ENCODE results near the gene CSRNP2. TPM values are rescaled to one million over a fixed set of nuclear protein-coding genes. Genes with fewer than 3 reads are reported as not detected.
"Not testable (repeated sequence)": the region's sequence is repeated elsewhere in the genome, so short reads cannot be mapped to it uniquely, and the experiment has no call there.

CSRNP2 gene
- total RNA-seq, 1 donor from 2014 or later: 40.0 TPM

- DNase-seq (ENCODE audit: low read depth): peak; percentile 64
These were observed 55.1 kb downstream of the CSRNP2 start for GRCh38 chr12:51028126-51028812.

DNA sequence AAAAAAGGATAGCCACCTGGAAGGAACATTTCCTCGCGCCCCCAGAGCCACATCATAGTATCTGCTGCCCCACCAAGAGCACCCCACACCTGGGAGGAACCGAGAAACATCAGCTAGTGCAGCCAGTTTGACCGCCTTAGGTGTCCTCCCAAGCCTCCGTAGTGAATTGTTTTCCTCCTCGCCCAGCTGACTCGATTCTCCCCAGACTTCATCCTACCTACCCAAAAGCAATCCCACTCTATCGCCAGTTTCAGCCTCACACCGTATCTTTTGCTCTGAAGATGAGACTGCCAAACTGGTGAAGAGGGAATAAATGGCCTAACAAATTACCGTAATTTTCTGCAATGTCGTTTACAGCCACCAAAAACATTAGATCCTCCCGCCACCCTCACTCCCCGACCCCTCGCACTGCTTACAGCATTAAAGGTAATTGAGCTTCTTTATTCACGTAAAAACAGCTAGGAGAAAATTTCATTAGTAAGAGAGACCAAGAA, 56.0 kb downstream of the CSRNP2 start:
- DNase-seq (ENCODE audit: low read depth): no peak

GRCh38 chr12:51025836-51026638, 57.4 kb downstream of the CSRNP2 start, which contains the start of gene SLC11A2:
TSS of gene SLC11A2 (minus strand) at chr12:51026384. CDS start at chr12:51010728, 15,656 bp downstream.
- peak; percentile 95 for DNase-seq (ENCODE audit: low read depth)

DNA sequence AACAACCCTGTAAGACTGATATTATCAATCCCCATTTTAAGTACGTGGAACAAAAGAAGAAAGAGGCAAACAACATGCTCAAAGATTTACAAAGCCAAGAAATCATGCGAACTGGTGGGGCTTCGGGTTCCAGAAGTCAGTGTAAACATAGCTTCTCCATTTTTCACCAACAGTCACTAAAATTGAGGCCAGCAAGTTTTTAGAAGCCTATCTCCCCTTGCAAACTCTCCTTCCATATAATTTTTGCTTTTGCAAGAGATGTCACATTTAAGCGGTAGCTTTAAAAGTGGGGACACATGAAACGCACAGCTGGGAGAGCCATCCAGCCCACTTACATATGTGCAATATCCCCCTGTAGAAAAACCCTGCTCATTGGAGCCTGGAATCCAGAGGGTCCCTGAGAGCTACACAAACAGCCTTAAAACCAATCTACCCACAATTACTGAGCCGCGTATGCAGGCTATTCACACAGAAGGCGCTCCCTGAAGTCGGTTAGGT, 58.0 kb downstream of the CSRNP2 start:
- no peak for DNase-seq (ENCODE audit: low read depth)

GRCh38 chr12:51023625-51024382, 59.6 kb downstream of the CSRNP2 start:
- no peak for DNase-seq (ENCODE audit: low read depth)

GRCh38 chr12:51021694-51022093, 61.7 kb downstream of the CSRNP2 start:
- DNase-seq (ENCODE audit: low read depth): no peak

- no peak for DNase-seq (ENCODE audit: low read depth)
These were observed 62.8 kb downstream of the CSRNP2 start for GRCh38 chr12:51020448-51021182.

DNA sequence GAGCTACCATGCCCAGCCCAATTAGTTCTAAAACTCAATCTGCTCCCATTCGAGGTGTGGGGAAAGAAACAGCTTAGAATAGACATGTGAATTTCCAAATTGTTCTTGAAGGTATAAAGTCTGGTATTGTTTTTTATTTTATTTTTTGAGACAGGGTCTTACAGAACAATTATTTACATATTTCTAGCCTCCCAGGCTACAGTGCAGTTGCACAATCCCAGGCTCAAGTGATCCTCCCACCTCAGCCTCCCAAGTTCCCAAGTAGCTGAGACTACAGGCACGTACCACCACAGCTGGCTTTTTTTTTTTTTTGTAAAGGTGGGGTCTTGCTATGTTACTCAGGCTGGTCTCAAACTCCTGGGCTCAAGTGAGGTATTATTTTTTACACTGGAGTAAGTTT, 63.5 kb downstream of the CSRNP2 start:
- no peak for DNase-seq (ENCODE audit: low read depth)

DNA sequence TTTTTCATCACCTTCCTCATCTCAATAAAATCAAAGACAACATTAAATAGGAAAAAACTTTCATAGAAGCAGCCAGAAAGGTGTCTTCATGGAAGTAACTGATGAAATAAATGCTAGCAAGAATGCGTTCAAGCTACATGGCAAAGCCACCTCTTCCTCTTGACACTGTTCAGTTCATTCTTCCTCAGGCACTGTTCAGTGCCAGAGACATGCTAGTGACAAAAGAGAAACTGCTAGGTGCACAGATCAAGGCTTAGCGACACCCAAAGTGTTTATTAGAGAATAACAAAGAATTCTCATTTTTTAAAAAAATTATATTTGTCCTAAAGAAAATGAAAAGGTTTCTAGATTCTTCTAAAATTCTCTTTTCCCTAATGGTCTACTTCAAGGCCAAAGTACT, 64.4 kb downstream of the CSRNP2 start:
- no peak for DNase-seq (ENCODE audit: low read depth)

DNA sequence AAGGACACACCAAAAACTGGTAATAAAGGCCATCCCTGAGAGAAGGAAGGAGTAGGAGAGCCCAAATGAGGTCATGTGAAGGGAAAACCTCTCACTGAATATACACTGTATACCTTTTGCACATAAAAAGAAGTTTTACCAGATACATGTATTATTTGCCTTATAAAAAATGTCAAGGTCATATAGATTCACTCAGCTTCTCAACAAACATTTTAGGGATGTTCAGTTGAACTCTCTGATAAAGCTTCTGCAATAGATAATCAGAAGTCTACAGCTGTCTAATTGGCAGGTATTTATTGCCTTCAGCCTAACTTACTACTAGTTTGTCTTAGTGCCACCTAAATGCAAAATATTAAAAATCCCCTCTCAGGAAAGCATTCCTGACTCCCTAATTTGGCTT, 65.9 kb downstream of the CSRNP2 start:
- no peak for DNase-seq (ENCODE audit: low read depth)

DNA sequence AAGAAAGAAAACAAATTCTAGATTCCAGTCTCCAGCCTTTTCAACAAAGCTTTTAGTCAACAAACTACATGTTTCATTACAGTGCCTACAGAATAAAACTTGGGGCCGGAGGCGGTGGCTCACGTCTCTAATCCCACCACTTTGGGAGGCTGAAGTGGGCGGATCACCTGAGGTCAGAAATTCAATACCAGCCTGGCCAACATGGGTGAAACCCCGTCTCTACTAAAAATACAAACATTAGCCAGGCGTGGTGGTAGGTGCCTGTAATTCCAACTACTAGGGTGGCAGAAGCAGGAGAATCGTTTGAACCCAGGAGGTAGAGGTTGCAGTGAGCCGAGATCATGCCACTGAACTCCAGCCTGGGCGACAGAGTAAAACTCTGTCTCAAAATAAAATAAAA, 68.9 kb downstream of the CSRNP2 start:
- DNase-seq (ENCODE audit: low read depth): not testable (repeated sequence)

GRCh38 chr12:51013441-51013840, 70.0 kb downstream of the CSRNP2 start:
- no peak for DNase-seq (ENCODE audit: low read depth)

DNA sequence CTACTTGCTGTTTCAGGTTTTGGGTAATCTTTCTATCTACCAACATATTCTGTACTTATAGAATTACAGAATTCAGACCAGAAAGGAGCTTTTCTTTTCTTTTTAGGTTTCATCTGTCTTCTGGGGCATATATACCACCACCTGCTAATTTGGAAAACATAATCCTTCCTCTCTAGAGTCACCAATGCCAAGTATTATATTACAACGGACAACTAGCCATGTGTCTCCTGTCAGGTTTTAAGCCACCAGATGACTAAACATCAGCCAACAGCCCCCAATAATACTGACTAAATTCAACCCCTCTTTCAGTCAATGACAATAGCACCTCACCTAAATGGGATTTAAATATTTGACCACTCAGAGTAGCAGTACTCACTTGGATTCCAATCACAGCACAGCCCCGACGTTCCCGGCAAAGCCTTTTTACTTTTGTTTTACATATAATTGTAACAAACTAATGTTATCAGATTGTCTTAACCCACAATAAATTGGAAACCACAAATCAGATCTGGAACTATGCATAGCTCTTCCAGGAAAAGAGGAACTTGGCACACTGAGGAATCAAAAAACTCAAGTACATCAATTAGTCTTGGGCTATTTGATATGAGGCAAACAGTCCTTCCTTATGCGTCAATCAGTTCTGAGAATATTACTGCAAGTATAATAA, 70.7 kb downstream of the CSRNP2 start:
- DNase-seq (ENCODE audit: low read depth): peak; percentile 28

GRCh38 chr12:51011955-51012354, 71.4 kb downstream of the CSRNP2 start:
- peak; percentile 39 for DNase-seq (ENCODE audit: low read depth)

Other genes with a start within 250 kb of the CSRNP2 start
- not detected in 2 replicates for gene TMPRSS12, start 240.7 kb downstream of the CSRNP2 start, total RNA-seq
- gene HIGD1C, start 131.1 kb downstream of the CSRNP2 start, total RNA-seq: not detected in 2 replicates
- 35.3 and 54.9 TPM in 2 replicates for gene SLC11A2, start 57.2 kb downstream of the CSRNP2 start, total RNA-seq
- 33.4 and 39.8 TPM in 2 replicates for gene LETMD1, start 35.3 kb downstream of the CSRNP2 start, total RNA-seq
- gene TFCP2, start 89.5 kb upstream of the CSRNP2 start, total RNA-seq: 15.2 and 17.2 TPM in 2 replicates
- gene POU6F1, start 134.5 kb upstream of the CSRNP2 start, total RNA-seq: 5.1 and 5.3 TPM in 2 replicates
- 166 and 178 TPM in 2 replicates for gene DAZAP2, start 155.2 kb upstream of the CSRNP2 start, total RNA-seq
- gene SMAGP, start 186.8 kb upstream of the CSRNP2 start, total RNA-seq: 2.9 and 3.6 TPM in 2 replicates
- gene BIN2, start 240.6 kb upstream of the CSRNP2 start, total RNA-seq: not detected in 2 replicates

All from myocyte (in vitro differentiated cells).